GM12872 (cell line): ENCODE measurements around the gene LBH.

Experiments
- CTCF ChIP-seq: IDR thresholded peaks from 3 replicates; pipeline ENCODE4 v1.5.1; 2011; ENCODE audit warnings: low read depth, mild to moderate bottlenecking, low read length, moderate library complexity; ENCODE audit not compliant: insufficient read depth

The LBH gene

GRCh38 chr2:30231996-30232800, 864 bp downstream of the LBH start:
- TF ChIP-seq CTCF: no peak

GRCh38 chr2:30232801-30233130, 1.4 kb downstream of the LBH start:
- no peak for TF ChIP-seq CTCF

- 0 out of 3 replicates have a peak, but pooled peaks have one; percentile 8 for TF ChIP-seq CTCF
These were observed 2.1 kb downstream of the LBH start for GRCh38 chr2:30233271-30234009.

GRCh38 chr2:30234180-30234971, 3.0 kb downstream of the LBH start:
- TF ChIP-seq CTCF: no peak

GRCh38 chr2:30235008-30235655, 3.8 kb downstream of the LBH start:
- no peak for TF ChIP-seq CTCF

- TF ChIP-seq CTCF: no peak
These were observed 4.7 kb downstream of the LBH start for GRCh38 chr2:30235859-30236535.
